DOHH2 (cell line): ENCODE results near the gene ABCA3.
"Not testable (repeated sequence)": the region's sequence is repeated elsewhere in the genome, so short reads cannot be mapped to it uniquely, and the experiment has no call there.

ENCODE experiments used
- CTCF ChIP-seq: fragments of 200-600 bp; sonication (generic); IDR thresholded peaks from one replicate; pipeline ENCODE4 v1.5.1; 2014; ENCODE audit warnings: antibody characterized with exemption, mild to moderate bottlenecking, low read depth, low read length; ENCODE audit not compliant: poor library complexity, severe bottlenecking
- EZH2phosphoT487 ChIP-seq: fragments of 200-600 bp; sonication (generic); IDR thresholded peaks from 2 replicates; pipeline ENCODE4 v1.6.1; 2017; ENCODE audit warnings: borderline replicate concordance, mild to moderate bottlenecking, antibody characterized with exemption, low read length, moderate library complexity, mixed read lengths

DNA sequence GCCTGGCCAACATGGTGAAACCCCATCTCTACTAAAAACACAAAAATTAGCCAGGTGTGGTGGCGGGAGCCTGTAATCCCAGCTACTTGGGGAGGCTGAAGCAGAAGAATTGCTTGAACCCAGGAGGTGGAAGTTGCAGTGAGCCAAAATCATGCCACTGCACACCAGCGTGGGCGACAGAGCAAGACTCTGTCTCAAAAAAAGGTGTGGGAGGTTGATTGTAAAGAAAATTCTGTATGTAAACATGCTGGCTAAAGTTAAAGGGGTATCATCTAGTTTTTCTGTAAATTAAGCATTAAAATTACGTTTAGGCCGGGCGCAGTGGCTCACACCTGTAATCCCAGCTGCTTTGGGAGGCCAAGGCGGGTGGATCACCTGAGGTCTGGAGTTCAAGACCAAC lies 82.0 kb downstream of the ABCA3 start:
- not testable (repeated sequence) for TF ChIP-seq EZH2phosphoT487, CTCF
